ENCODE measurements around the gene TRO.

- TF ChIP-seq POLR2A (IDR thresholded peaks at IDR 0.05; ENCODE audit: low read depth, low read length) (no peak), POLR2AphosphoS5 (IDR thresholded peaks at IDR 0.05; ENCODE audit: low read depth, low read length) (no peak), TAF1 (IDR thresholded peaks at IDR 0.05; ENCODE audit: low read depth, low read length) (no peak), SPI1 (IDR thresholded peaks at IDR 0.05; ENCODE audit: low read depth, low read length) (no peak), PAX5 (IDR thresholded peaks at IDR 0.05; ENCODE audit: insufficient read depth, low read length, severe bottlenecking) (no peak)
These were observed 6.4 kb downstream of the TRO start for GRCh38 chrX:54926978-54927377.
